Ovary (tissue), 9 donors: ENCODE data around the gene PERM1. TPM values are rescaled to one million over a fixed set of nuclear protein-coding genes. Genes with fewer than 3 reads are reported as not detected.

Source experiments
- DNase-seq, 5 donors: peaks; one replicate each; pipeline ENCODE4 v3.0.0-alpha.2; 2019 to 2020
- H3K27ac ChIP-seq, 2 donors: fragments of 200-600 bp; one replicate each; pipeline versions ENCODE4 v1.5.1 to v1.8.0; 2019 to 2022
- H3K27me3 ChIP-seq: fragments of 200-600 bp; one replicate; pipeline ENCODE4 v1.8.0; 2022
- H3K36me3 ChIP-seq: fragments of 200-600 bp; sonication (generic); one replicate; pipeline ENCODE4 v1.5.1; 2019
- H3K4me1 ChIP-seq: one replicate; pipeline ENCODE4 v1.8.1; 2013; ENCODE audit warnings: mild to moderate bottlenecking, moderate library complexity; ENCODE audit not compliant: insufficient read depth
- H3K4me3 ChIP-seq: fragments of 200-600 bp; sonication (generic); one replicate; pipeline ENCODE4 v1.5.1; 2017
- H3K9me3 ChIP-seq, 2 donors: fragments of 200-600 bp in 1 of 2; sonication (generic) in 1 of 2; one replicate each; pipeline versions ENCODE4 v1.5.1 to v1.8.1; 2013 to 2019; ENCODE audit warnings: mild to moderate bottlenecking in 1 of 2, moderate library complexity in 1 of 2
- EP300 ChIP-seq: sonication (generic); formaldehyde crosslinking; IDR thresholded peaks from one replicate; pipeline ENCODE4 v1.6.1; 2017; ENCODE audit warnings: antibody characterized with exemption
- POLR2A ChIP-seq: fragments of 450-650 bp; IDR thresholded peaks from one replicate; pipeline ENCODE4 v1.6.1; 2017; ENCODE audit warnings: antibody characterized with exemption, mild to moderate bottlenecking, moderate library complexity
- WGBS, 3 donors: extraction: QIAGEN DNeasy Blood & Tissue Kit in 1 of 3; methylation state at CpG; one replicate each; pipeline versions ENCODE4 v1.1.5 to v1.1.7; 2013 to 2017; 5-methylcytosine and 5-hydroxymethylcytosine counted together
- intact Hi-C, 4 donors: fragments of 100-400 bp; cut with DNase I; formaldehyde crosslinking; loops; one replicate each; pipeline versions ENCODE4 v1.11.0 to v1.15.1; 2022 to 2023
- polyA plus RNA-seq, 2 donors: library from polyadenylated mRNA; stranded (reverse); fragments of 200-250 nt in 1 of 2; fragments of 350-450 nt in 1 of 2; fragmentation: Illumina TruSeq in 1 of 2; extraction: RNeasy Lipid Tissue Mini Kit (QIAGEN cat#74804) in 1 of 2; gene quantifications; one replicate each; pipeline ENCODE4 v1.2.3, GENCODE V29; 2013 to 2014
- total RNA-seq, 7 donors: library from RNA; depleted of rRNA in 2 of 7; stranded (reverse); fragments of >200 nt in 2 of 7; fragmentation: NEBNext Ultra II Directional in 3 of 7; extraction: Animal tissue kit (Norgen Biotek cat#: 25700) in 3 of 7; gene quantifications; one replicate each; pipeline versions ENCODE4 v1.1.0 to v1.2.4, GENCODE V29; 2016 to 2023
- TF ChIP-seq, protein P1 (sequence below), 3 donors: fragments of 450-650 bp in 2 of 3; fragments of 200-600 bp in 1 of 3; IDR thresholded peaks; one replicate each; pipeline versions ENCODE4 v1.5.1 to v1.8.0; 2016 to 2022; ENCODE audit warnings: antibody characterized with exemption in 3 of 3, mild to moderate bottlenecking in 1 of 3
- donor health status: DM: no; HTN: no; CAD: no; lungs with moderate emphysema.
- donor health status: DM: no; HTN: no; CAD: no.
- donor health status: Bipolar disorder and iron deficiency.
- donor health status: DM: yes; HTN: yes; CAD: no.
- donor health status: DM: no; HTN: no; CAD: no.
- donor health status: DM: yes; HTN: yes; CAD: no.

Gene PERM1
- total and polyA plus RNA-seq, 9 donors = 0.07 to 0.34 (median 0.28) TPM; not detected in 4

DNA sequence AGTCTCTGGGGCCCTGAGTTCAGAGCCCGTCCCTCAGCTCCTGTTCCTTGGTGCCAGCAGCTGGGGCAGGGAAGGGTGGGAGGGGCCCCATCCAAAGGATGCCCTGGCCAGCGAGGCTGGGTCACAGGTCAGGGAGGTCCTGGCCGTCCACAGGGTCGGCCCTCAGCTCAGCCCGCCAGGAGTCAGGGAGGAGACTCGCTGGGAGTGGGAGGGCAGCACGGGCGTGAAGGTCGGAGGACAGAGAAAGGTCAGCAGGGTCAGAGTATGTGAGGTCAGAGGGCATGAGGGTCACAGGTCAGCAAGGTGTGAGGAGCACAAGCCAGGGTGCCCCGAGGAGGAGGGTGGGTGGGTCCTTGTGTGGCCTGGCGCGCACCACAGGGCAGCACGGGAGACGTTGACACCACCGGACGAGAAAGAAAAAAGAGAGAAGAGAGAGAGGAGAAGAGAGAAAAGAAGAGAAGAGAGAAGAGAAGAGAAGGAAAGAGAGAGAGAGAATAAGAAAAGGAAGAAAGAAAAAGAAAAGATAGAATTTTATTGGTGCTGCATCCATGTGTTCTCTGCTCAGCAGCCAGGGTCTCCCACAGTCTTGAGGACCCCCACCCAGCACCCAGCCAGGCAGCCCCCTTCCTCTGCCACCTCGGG, 7.1 kb downstream of the PERM1 start:
- H3K27me3 ChIP-seq = no peaks in the 10 kb centered on the region

DNA sequence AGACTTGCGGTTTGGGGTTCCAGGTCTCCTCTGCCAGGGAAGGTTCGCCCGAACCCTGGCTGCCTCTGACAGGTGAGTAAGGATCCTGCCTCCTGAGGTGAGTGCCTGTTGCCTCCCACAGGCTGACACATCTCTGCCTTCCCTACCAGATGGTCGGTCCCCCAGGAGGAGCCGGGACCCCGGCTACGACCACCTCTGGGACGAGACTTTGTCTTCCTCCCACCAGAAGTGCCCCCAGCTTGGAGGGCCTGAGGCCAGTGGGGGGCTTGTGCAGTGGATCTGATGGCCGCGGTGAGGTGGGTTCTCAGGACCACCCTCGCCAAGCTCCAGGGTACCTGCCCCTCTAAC, 7.6 kb downstream of the PERM1 start:
- 67 to 76% (median 71%) methylated on average over 11 of the region's 11 CpGs for WGBS, 3 donors
- no peak for TF ChIP-seq POLR2A
- TF ChIP-seq, protein P1, sequence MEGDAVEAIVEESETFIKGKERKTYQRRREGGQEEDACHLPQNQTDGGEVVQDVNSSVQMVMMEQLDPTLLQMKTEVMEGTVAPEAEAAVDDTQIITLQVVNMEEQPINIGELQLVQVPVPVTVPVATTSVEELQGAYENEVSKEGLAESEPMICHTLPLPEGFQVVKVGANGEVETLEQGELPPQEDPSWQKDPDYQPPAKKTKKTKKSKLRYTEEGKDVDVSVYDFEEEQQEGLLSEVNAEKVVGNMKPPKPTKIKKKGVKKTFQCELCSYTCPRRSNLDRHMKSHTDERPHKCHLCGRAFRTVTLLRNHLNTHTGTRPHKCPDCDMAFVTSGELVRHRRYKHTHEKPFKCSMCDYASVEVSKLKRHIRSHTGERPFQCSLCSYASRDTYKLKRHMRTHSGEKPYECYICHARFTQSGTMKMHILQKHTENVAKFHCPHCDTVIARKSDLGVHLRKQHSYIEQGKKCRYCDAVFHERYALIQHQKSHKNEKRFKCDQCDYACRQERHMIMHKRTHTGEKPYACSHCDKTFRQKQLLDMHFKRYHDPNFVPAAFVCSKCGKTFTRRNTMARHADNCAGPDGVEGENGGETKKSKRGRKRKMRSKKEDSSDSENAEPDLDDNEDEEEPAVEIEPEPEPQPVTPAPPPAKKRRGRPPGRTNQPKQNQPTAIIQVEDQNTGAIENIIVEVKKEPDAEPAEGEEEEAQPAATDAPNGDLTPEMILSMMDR (IDR thresholded peaks at IDR 0.05) = no peak
- TF ChIP-seq EP300 = no peak
- intact Hi-C loops = no loop called here

More for the DNA sequence above, 7.1 kb downstream of the PERM1 start:
- H3K4me3 ChIP-seq = no peak overlapping the region
- H3K9me3 ChIP-seq = no peaks in the 10 kb centered on the region
- peak in 2 of 5 donors; percentile 16 to 36 for DNase-seq
- no peak overlapping the region for H3K27ac ChIP-seq
- TF ChIP-seq EP300 (no peak), POLR2A (no peak)
- TF ChIP-seq, protein P1 (IDR thresholded peaks at IDR 0.05) = no peak
- 42 to 56% (median 47%) methylated on average over 16 to 17 of the region's 17 CpGs for WGBS, 3 donors
- no peaks in the 10 kb centered on the region for H3K36me3 ChIP-seq
- intact Hi-C loops = no loop called here
- peaks cover 2% of the 10 kb centered on the region for H3K4me1 ChIP-seq

DNA sequence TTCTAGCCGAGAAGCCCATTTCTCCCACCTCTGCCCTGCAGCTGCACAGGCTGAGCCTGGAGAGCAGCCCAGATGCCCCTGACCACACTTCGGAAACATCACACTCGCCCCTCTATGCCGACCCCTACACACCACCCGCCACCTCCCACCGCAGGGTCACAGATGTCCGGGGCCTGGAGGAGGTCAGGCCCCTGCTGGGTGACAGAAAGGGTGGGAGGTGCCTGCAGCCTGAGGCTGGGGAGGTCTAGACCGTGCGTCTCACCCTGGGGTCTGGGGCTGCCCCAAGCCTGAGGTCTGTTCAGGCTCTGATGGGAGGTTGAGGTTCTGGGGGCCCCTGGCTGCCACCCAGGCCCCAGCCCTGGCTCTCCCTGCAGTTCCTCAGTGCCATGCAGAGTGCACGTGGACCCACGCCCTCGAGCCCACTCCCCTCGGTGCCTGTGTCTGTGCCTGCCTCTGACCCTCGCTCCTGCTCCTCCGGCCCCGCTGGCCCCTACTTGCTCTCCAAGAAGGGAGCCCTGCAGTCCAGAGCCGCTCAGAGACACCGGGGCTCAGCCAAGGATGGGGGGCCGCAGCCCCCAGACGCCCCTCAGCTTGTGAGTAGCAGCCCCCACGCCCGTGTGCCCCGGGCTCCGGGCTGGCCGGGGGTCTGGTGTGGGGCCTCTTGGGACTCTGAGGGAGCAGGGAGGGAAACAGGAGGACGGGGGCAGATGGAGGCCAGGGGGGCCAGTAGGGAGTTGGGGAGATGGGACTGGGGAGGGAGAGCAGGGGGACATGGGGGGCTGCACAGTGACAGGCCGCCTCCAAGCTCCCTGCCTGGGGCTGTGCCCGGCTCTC, 8.2 kb downstream of the PERM1 start:
- H3K36me3 ChIP-seq = no peaks in the 10 kb centered on the region
- WGBS, 3 donors = 56 to 74% (median 58%) methylated on average over 25 to 28 of the region's 28 CpGs
- peaks cover 2% of the 10 kb centered on the region for H3K4me1 ChIP-seq
- TF ChIP-seq, protein P1 (IDR thresholded peaks at IDR 0.05) = no peak
- TF ChIP-seq EP300 = no peak
- TF ChIP-seq POLR2A = no peak
- DNase-seq = peak in 1 of 5 donors; percentile 30
- no peak overlapping the region for H3K4me3 ChIP-seq
- no peaks in the 10 kb centered on the region for H3K27me3 ChIP-seq
- intact Hi-C loops = no loop called here
- no peak overlapping the region for H3K27ac ChIP-seq
- H3K9me3 ChIP-seq = no peaks in the 10 kb centered on the region

More for the DNA sequence above, 7.6 kb downstream of the PERM1 start:
- H3K27ac ChIP-seq = no peak overlapping the region
- peaks cover 2% of the 10 kb centered on the region for H3K4me1 ChIP-seq
- H3K36me3 ChIP-seq = no peaks in the 10 kb centered on the region
- H3K9me3 ChIP-seq = no peaks in the 10 kb centered on the region
- H3K27me3 ChIP-seq = no peaks in the 10 kb centered on the region
- no peak overlapping the region for H3K4me3 ChIP-seq
- peak in 1 of 5 donors; percentile 8 for DNase-seq

DNA sequence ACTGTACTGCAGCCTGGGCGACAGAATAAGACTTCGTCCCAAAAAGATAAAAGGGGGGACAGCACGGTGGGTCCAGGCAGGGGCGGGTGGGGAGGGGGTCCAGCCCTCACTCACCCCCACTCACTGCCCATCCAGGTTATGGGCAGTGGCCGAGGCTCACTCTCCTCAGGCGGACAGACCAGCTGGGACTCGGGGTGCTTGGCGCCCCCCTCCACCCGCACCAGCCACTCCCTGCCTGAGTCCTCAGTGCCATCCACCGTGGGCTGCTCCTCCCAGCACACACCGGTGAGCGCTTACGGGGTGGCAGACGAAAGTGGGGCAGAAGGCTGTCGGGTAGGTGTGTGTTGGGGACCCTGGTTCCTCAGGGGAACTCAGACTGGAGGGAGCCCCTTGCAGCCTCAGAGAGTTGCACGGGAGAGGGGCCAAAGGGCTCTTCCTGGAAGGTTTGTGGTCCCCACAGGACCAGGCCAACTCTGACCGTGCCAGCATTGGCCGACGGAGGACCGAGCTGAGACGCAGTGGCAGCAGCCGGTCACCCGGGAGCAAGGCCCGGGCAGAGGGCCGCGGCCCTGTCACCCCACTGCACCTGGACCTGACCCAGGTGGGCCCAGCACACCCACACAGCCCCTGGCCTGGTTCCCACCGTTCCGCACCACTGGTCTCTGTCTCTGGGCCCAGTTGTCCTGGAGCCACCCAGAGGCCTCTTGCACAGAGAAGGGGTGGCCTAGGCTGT, 9.0 kb downstream of the PERM1 start:
- Histone ChIP-seq H3K27ac (no peak overlapping the region), H3K36me3 (no peaks in the 10 kb centered on the region), H3K27me3 (no peaks in the 10 kb centered on the region), H3K4me1 (peaks cover 2% of the 10 kb centered on the region), H3K4me3 (no peak overlapping the region), H3K9me3 (no peaks in the 10 kb centered on the region)
- intact Hi-C loops = no loop called here
- DNase-seq = peak in 1 of 5 donors; percentile 28
- TF ChIP-seq POLR2A (no peak), EP300 (no peak)
- TF ChIP-seq, protein P1 (IDR thresholded peaks at IDR 0.05) = no peak
- WGBS, 3 donors = 70 to 79% (median 73%) methylated on average over 25 to 28 of the region's 28 CpGs
